GM12878 (cell line): ENCODE measurements around the gene NPIPB6. TPM values are rescaled to one million over a fixed set of nuclear protein-coding genes. Genes with fewer than 3 reads are reported as not detected.

Experiments
- ATAC-seq: fragments of 200-7000 bp; cut with Tn5 transposase; 3 replicates; pipeline ENCODE4 v1.9.1; 2020; ENCODE audit warnings: mild to moderate bottlenecking, moderate library complexity
- BruUV-seq: library from RNA; stranded (reverse); fragments of 400-500 nt; replicated peaks from 2 replicates; lab custom pipeline; 2021; lab: Mats Ljungman, UMichigan
- CTCF ChIA-PET: fragments of 300-600 bp; sonication (Branson Sonifier 250); formaldehyde crosslinking; extraction: SDS; loops from one replicate; lab custom pipeline; 2021; ENCODE audit warnings: inconsistent platforms; lab: Yijun Ruan, JAX
- POLR2A ChIA-PET: fragments of 350-600 bp; formaldehyde crosslinking; extraction: SDS; loops from one replicate; lab custom pipeline; 2021; ENCODE audit warnings: inconsistent platforms; lab: Charles Lee
- RAD21 ChIA-PET: fragments of 300-600 bp; sonication (Branson Sonifier 250); formaldehyde crosslinking; loops from one replicate; lab custom pipeline; 2023; ENCODE audit warnings: antibody characterized with exemption; ENCODE audit not compliant: unreplicated experiment; lab: Charles Lee
- SMC1A ChIA-PET: fragments of 300-600 bp; sonication (Branson Sonifier 250); formaldehyde crosslinking; loops from one replicate; lab custom pipeline; 2023; ENCODE audit not compliant: unreplicated experiment, uncharacterized antibody; lab: Charles Lee
- DNase-seq: peaks from one replicate; pipeline ENCODE4 v3.0.0-alpha.2; 2011; ENCODE audit warnings: low read depth, low spot score
- FAIRE-seq: peaks from 3 replicates; lab custom pipeline; 2011; peaks lifted over from hg19 to GRCh38; lab: Jason Lieb, UNC
- H2AFZ ChIP-seq: 2 replicates; pipeline ENCODE4 v1.6.0; 2011; ENCODE audit warnings: low read depth, low read length, control low read depth; ENCODE audit not compliant: control insufficient read depth
- H3K27ac ChIP-seq: 2 replicates; pipeline ENCODE4 v1.5.1; 2011; ENCODE audit warnings: control low read depth; ENCODE audit not compliant: control insufficient read depth, insufficient read depth
- H3K27me3 ChIP-seq, 2 experiments: replicated peaks in 1 of 2; 2 replicates each; pipeline versions ENCODE4 v1.6.0 to v1.6.1; 2011; ENCODE audit warnings: low read length in 1 of 2; ENCODE audit not compliant: control insufficient read depth in 2 of 2, insufficient read depth in 2 of 2
- H3K36me3 ChIP-seq, 2 experiments: 2 replicates each; pipeline ENCODE4 v1.5.1; 2011; ENCODE audit warnings: low read length in 1 of 2; ENCODE audit not compliant: control insufficient read depth in 2 of 2, insufficient read depth in 2 of 2
- H3K4me1 ChIP-seq: 2 replicates; pipeline ENCODE4 v1.6.1; 2011; ENCODE audit warnings: mild to moderate bottlenecking, low read length, moderate library complexity, mixed read lengths; ENCODE audit not compliant: control insufficient read depth, insufficient read depth
- H3K4me2 ChIP-seq: 2 replicates; pipeline ENCODE4 v1.6.0; 2011; ENCODE audit warnings: control low read depth; ENCODE audit not compliant: control insufficient read depth, insufficient read depth
- H3K4me3 ChIP-seq: fragments of 200-600 bp; sonication (generic); 2 replicates; pipeline ENCODE4 v1.5.1; 2016
- H3K79me2 ChIP-seq: 2 replicates; pipeline ENCODE4 v1.6.0; 2011; ENCODE audit warnings: low read length; ENCODE audit not compliant: control insufficient read depth, insufficient read depth
- H3K9ac ChIP-seq: 2 replicates; pipeline ENCODE4 v1.8.0; 2011; ENCODE audit warnings: low read length, control low read depth, mixed read lengths; ENCODE audit not compliant: control insufficient read depth, insufficient read depth
- H3K9me3 ChIP-seq: replicated peaks from 3 replicates; pipeline ENCODE4 v1.5.1; 2011; ENCODE audit warnings: mild to moderate bottlenecking, low read length; ENCODE audit not compliant: control insufficient read depth, insufficient read depth
- H4K20me1 ChIP-seq: 2 replicates; pipeline ENCODE4 v1.6.0; 2011; ENCODE audit not compliant: control insufficient read depth, insufficient read depth
- ATF7 ChIP-seq: fragments of 450-650 bp; IDR thresholded peaks from 2 replicates; pipeline ENCODE4 v1.6.1; 2016; ENCODE audit warnings: low read depth, mild to moderate bottlenecking
- BACH1 ChIP-seq: fragments of 450-650 bp; IDR thresholded peaks from 2 replicates; pipeline ENCODE4 v1.6.1; 2017; ENCODE audit warnings: mild to moderate bottlenecking, borderline replicate concordance
- CTCF ChIP-seq, 3 experiments: IDR thresholded peaks in 2 of 3; conservative IDR thresholded peaks in 1 of 3; 2 replicates each; pipeline ENCODE4 v1.5.1; 2011; ENCODE audit warnings: low read depth in 3 of 3, low read length in 3 of 3, mild to moderate bottlenecking in 3 of 3, control low read depth in 2 of 3, moderate library complexity in 2 of 3, inconsistent platforms in 1 of 3, mixed read lengths in 1 of 3; ENCODE audit not compliant: control insufficient read depth in 2 of 3, insufficient read depth in 1 of 3; ENCODE audit errors: extremely low read depth in 1 of 3
- E2F8 ChIP-seq: fragments of 450-650 bp; IDR thresholded peaks from 2 replicates; pipeline ENCODE4 v1.6.1; 2018; ENCODE audit warnings: mild to moderate bottlenecking, low read depth, moderate library complexity; ENCODE audit not compliant: partially characterized antibody
- MYC ChIP-seq: IDR thresholded peaks from 2 replicates; pipeline ENCODE4 v1.6.1; 2011; ENCODE audit warnings: mild to moderate bottlenecking, low read length, moderate library complexity, inconsistent platforms; ENCODE audit not compliant: insufficient read depth, insufficient replicate concordance, insufficient read length, severe bottlenecking
- REST ChIP-seq: IDR thresholded peaks from 2 replicates; pipeline ENCODE4 v1.6.1; 2012; ENCODE audit warnings: mild to moderate bottlenecking, low read depth, low read length
- SMAD5 ChIP-seq: IDR thresholded peaks from 2 replicates; pipeline ENCODE4 v1.6.1; 2016; ENCODE audit warnings: antibody characterized with exemption, low read depth
- SMC3 ChIP-seq: IDR thresholded peaks from 2 replicates; pipeline ENCODE4 v1.6.1; 2011; ENCODE audit warnings: low read length, improper control_type of control experiment, borderline replicate concordance
- SUPT20H ChIP-seq: IDR thresholded peaks from 2 replicates; pipeline ENCODE4 v1.6.1; 2011; ENCODE audit warnings: low read depth, mild to moderate bottlenecking, low read length, moderate library complexity, borderline replicate concordance; ENCODE audit not compliant: control insufficient read depth
- TAF1 ChIP-seq: IDR thresholded peaks from 2 replicates; pipeline ENCODE4 v1.6.1; 2011; ENCODE audit warnings: mild to moderate bottlenecking, low read depth, low read length, borderline replicate concordance
- TARDBP ChIP-seq: IDR thresholded peaks from 2 replicates; pipeline ENCODE4 v1.6.1; 2016; ENCODE audit warnings: borderline replicate concordance
- TCF7 ChIP-seq: IDR thresholded peaks from 2 replicates; pipeline ENCODE4 v1.6.1; 2014; ENCODE audit warnings: antibody characterized with exemption, borderline replicate concordance
- WGBS: methylation state at CpG from one replicate; pipeline ENCODE4 v1.1.6; 2016; ENCODE audit warnings: low lambda C conversion rate; ENCODE audit not compliant: insufficient replicate concordance, insufficient coverage; ENCODE audit errors: missing lambda C conversion rate; 5-methylcytosine and 5-hydroxymethylcytosine counted together
- in situ Hi-C: fragments of 300-500 bp; cut with MboI; formaldehyde crosslinking; loops from 9 replicates; pipeline ENCODE4 v1.14.3; 2018; ENCODE audit warnings: mixed read lengths
- intact Hi-C: fragments of 100-400 bp; cut with micrococcal nuclease; formaldehyde crosslinking; loops from one replicate; pipeline ENCODE4 v1.14.2; 2022; ENCODE audit not compliant: unreplicated experiment
- polyA plus RNA-seq, 11 experiments: library from polyadenylated mRNA; depleted of rRNA in 4 of 11; unstranded in 6 of 11; stranded (reverse) in 5 of 11; fragments of >200 nt; fragmentation: Nextera tagmentation in 4 of 11; fragmentation: Illumina TruSeq in 1 of 11; extraction: Ambion mirVana in 4 of 11; extraction: Trizol in 1 of 11; gene quantifications; 1 replicate in 1 of 11; 2 replicates in 10 of 11; pipeline versions ENCODE4 v1.2.1 to v1.2.3, GENCODE V29; 2011 to 2016; ENCODE audit warnings: inconsistent platforms in 2 of 11, missing spikeins in 2 of 11, low read depth in 1 of 11
- total RNA-seq, 4 experiments: library from RNA; depleted of rRNA in 3 of 4; stranded (reverse); fragments of >200 nt in 3 of 4; fragmentation: Illumina TruSeq in 1 of 4; extraction: Trizol in 1 of 4; gene quantifications; 2 replicates each; pipeline versions ENCODE4 v1.2.1 to v1.2.3, GENCODE V29; 2013 to 2021
- TF ChIP-seq, protein P1 (sequence below): fragments of 150-350 bp; IDR thresholded peaks from 2 replicates; pipeline ENCODE4 v1.6.1; 2016; ENCODE audit warnings: low read depth, low read length

Gene NPIPB6
- total and polyA plus RNA-seq, 10 of the 15 experiments (the other 5 are each of a cell fraction or from before 2014, with no cell fraction given), result 0.24 to 0.76 (median 0.44) TPM; not detected in 5

DNA sequence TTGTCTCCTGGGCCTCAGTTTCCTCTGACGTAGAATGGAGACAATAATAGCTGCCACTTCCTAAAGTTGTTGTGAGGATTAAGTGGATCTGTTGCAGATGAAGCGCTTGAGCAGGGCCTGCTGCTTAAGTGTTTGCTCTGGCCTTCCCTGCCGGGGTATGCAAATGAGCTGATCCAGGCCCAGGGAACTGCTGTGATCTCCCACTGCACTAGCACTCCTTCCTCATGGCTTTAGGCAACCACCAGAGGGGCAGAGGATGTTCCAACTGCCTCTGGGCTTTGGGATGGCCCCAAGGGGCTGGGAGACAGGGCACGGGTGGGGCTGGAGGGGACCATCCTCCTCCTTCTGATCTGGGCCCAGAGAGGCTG lies 64.8 kb downstream of the NPIPB6 start:
- H2AFZ ChIP-seq, result no peak overlapping the region
- in situ Hi-C loops, result no loop called here
- ChIA-PET CTCF (no interaction called here), POLR2A (no interaction called here), SMC1A (no interaction called here), RAD21 (no interaction called here)
- peaks cover 2 to 6% of the 10 kb centered on the region in 2 experiments; a peak in 2 of 4 replicates for H3K27me3 ChIP-seq
- no peak overlapping the region for H3K27ac ChIP-seq
- H4K20me1 ChIP-seq, result no peaks in the 10 kb centered on the region
- H3K36me3 ChIP-seq, result no peaks in the 10 kb centered on the region
- no peak overlapping the region for H3K4me2 ChIP-seq
- BruUV-seq, result no TSS peak
- DNase-seq, result no peak
- FAIRE-seq, result no peak
- H3K79me2 ChIP-seq, result no peaks in the 10 kb centered on the region
- H3K9me3 ChIP-seq, result no peaks in the 10 kb centered on the region
- H3K4me1 ChIP-seq, result no peaks in the 10 kb centered on the region
- 57% methylated on average over 4 of the region's 4 CpGs for WGBS
- no peak overlapping the region for H3K9ac ChIP-seq
- no peak for ATAC-seq
- intact Hi-C loops, result no loop called here
- H3K4me3 ChIP-seq, result no peak overlapping the region
- TF ChIP-seq SUPT20H, result no peak
- TF ChIP-seq ATF7, result no peak
- TF ChIP-seq, protein P1, sequence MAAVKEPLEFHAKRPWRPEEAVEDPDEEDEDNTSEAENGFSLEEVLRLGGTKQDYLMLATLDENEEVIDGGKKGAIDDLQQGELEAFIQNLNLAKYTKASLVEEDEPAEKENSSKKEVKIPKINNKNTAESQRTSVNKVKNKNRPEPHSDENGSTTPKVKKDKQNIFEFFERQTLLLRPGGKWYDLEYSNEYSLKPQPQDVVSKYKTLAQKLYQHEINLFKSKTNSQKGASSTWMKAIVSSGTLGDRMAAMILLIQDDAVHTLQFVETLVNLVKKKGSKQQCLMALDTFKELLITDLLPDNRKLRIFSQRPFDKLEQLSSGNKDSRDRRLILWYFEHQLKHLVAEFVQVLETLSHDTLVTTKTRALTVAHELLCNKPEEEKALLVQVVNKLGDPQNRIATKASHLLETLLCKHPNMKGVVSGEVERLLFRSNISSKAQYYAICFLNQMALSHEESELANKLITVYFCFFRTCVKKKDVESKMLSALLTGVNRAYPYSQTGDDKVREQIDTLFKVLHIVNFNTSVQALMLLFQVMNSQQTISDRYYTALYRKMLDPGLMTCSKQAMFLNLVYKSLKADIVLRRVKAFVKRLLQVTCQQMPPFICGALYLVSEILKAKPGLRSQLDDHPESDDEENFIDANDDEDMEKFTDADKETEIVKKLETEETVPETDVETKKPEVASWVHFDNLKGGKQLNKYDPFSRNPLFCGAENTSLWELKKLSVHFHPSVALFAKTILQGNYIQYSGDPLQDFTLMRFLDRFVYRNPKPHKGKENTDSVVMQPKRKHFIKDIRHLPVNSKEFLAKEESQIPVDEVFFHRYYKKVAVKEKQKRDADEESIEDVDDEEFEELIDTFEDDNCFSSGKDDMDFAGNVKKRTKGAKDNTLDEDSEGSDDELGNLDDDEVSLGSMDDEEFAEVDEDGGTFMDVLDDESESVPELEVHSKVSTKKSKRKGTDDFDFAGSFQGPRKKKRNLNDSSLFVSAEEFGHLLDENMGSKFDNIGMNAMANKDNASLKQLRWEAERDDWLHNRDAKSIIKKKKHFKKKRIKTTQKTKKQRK, result no peak
- TF ChIP-seq SMC3, result no peak
- no peak for TF ChIP-seq MYC
- no peak for TF ChIP-seq E2F8
- TF ChIP-seq SMAD5, result no peak
- no peak for TF ChIP-seq TCF7
- TF ChIP-seq TARDBP, result no peak
- TF ChIP-seq BACH1, result no peak
- no peak for TF ChIP-seq REST
- no peak for TF ChIP-seq TAF1
- no peak for TF ChIP-seq CTCF (IDR thresholded peaks at IDR 0.05 in 2 of 3, conservative IDR thresholded peaks at IDR 0.05 in 1 of 3; ENCODE audit: control insufficient read depth in 2 of 3, extremely low read depth in 1 of 3, insufficient read depth in 1 of 3, low read depth in 3 of 3, low read length in 3 of 3)
